Fibroblast of skin of left quadriceps (primary cell): ENCODE data around the gene PARD3B.

Source experiments
- DNase-seq, 2 experiments: peaks; one replicate each; pipeline ENCODE4 v3.0.0-alpha.2; 2013; ENCODE audit warnings: low read depth in 2 of 2

The PARD3B gene

GRCh38 chr2:204892506-204893255, 347.4 kb downstream of the PARD3B start:
- DNase-seq = peak; percentile 52 to 57

DNA sequence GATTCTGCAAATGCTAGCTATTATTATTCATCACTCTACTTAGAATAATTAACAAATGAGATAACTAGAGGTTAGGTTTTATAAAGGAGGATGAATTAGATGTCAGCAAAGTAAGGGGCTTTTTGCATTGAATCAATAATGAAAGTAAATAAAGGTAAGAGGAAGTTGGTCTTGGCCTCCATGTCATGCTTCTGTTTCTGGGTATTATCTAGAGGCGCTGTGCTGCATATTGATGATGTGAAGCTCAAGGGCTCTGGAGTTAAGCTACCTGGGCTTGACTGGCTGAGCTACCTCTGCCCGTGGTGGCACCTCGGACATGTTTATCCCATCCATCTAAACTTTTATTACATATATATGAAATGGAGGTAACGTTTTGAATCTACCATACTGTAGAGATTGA, 350.9 kb downstream of the PARD3B start:
- no peak for DNase-seq

DNA sequence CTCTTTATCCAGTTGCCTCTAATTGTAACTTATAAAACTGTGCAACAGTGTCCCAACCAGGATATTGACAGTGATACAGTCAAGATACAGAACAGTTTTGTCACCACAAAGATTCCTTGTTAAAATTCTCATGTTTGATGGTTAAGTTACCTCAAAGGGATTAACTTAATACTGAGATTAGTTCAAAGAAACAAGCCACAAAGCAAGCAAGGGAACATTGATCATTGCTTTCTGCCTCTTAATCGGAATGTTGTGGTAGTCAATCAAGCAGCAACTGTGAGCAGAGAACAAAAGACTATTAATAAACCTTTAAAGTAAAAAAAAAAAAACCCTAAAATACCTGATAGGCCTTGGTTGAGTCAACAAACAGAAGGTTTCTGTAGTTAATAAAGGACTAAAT, 352.3 kb downstream of the PARD3B start:
- no peak for DNase-seq

DNA sequence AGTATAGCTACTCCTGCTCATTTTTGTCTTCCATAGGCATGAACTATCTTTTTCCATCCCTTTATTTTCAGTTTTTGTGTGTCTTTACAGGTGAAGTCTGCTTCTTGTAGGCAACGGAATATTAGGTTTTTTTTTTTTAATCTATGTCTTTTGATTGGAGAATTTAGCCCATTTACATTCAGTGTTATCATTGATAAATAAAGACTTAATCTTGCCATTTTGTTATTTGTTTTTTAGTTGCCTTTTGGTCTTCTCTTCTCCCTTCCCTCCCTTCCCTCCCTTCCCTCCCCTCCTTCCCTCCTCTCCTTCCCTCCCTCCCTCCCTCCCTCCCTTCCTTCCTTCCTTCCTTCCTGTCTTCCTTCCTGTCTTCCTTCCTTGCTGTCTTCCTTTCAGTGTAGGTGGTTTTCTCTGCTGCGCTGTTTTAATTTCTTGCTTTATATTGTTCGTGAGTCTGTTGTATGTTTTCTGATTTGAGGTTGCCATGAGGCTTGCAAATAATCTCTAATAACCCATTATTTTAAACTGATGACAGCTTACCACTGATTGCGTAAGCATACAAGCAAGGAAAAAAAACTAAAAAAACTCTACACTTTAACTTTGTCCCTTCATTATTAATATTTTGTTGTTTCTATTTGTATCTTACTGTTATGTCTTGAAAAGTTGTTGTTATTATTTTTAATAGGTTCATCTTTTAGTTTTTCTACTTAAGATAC, 353.8 kb downstream of the PARD3B start:
- DNase-seq = no peak

- no peak for DNase-seq
Measured at GRCh38 chr2:204899983-204900382, 354.7 kb downstream of the PARD3B start.

DNA sequence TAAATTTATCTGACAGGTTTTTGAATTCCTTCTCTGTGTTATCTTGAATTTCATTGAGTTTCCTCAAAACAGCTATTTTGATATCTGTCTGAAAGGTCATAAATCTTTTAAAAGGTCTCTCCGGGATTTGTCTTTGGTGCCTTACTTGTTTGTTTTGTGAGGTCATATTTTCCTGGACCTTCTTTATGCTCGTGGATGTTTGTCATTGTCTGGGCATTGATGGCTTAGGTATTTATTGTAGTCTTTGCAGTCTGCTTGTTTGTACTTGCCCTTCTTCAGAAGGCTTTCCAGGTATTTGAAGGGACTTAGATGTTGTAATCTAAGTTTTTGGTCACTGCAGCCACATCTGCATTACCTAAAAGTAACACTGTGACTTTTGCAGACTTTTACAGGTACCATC, 355.2 kb downstream of the PARD3B start:
- DNase-seq = no peak

DNA sequence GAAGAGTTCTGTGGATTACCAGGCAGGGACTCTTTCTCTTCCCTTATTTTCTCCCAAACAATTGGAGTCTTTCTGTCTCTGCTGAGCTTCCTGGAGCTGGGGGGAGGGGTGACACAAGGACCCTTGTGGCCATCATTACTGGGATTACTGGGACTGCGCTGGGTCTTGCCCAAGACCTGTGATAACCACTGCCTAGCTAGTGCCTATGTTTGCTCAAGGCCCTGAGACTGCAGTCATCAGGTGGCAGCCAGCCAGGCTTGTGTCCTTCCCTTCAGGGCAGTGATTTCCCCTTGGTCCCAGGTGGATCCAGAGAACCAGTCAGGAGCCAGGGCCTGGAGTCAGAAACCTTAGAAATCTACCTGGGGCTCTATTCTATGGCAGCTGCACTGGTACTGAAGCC, 355.6 kb downstream of the PARD3B start:
- no peak for DNase-seq

DNA sequence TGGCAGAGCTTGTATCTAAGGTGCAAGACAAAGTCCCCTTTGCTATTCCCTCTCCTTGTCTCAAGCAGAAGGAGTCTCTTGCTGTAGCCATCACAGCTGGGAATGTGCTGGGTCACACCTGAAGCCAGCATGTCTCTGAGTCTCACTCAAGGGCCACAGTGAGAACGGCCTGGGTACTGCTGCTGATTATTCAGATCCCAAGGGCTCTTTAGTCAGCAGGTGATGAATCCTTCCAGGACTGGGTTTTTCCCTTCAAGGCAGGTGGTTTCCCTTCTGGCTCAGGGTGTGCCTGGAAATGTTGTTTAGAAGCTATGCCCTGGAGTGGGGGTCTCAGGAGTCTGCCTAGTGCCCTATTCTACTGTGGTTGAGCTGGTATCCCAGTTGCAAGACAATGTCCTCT, 356.3 kb downstream of the PARD3B start:
- no peak for DNase-seq

DNA sequence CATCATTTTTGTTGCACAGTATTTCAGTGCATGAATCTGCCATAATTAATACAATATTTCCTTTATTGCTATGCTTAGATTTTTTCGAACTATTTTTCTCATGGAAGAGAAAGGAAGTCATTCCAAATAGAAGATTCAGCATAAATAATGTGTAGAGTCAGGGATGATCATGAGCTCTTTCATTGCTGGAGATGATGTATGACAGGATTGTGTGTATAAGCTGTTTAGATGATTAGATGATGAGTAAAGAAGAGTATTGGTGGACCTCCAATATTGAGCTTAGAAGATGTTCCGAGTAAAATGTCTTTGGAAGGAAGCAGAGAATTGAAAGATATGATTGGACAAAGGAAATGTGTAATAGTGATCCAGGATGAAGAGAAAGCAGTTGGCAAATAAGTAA, 364.5 kb downstream of the PARD3B start:
- no peak for DNase-seq

DNA sequence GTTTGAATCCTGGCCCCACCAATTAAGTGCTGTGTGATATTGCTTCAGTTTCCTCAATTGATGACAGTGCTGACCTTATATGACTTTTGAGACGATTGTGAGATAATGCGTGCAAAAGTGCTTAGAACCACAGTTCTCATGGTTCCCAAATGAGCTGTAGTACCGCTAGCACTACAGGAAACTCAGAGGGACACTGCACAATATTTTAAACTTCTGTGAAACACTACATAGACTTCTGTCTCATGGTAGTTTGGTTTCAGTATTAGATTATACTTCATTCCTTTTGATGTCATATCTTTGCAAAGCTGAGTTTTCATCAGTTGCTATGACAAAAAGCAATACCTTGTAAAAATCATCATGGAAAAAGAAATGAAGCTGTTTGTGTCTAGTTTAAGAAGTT, 368.0 kb downstream of the PARD3B start:
- DNase-seq = no peak

DNA sequence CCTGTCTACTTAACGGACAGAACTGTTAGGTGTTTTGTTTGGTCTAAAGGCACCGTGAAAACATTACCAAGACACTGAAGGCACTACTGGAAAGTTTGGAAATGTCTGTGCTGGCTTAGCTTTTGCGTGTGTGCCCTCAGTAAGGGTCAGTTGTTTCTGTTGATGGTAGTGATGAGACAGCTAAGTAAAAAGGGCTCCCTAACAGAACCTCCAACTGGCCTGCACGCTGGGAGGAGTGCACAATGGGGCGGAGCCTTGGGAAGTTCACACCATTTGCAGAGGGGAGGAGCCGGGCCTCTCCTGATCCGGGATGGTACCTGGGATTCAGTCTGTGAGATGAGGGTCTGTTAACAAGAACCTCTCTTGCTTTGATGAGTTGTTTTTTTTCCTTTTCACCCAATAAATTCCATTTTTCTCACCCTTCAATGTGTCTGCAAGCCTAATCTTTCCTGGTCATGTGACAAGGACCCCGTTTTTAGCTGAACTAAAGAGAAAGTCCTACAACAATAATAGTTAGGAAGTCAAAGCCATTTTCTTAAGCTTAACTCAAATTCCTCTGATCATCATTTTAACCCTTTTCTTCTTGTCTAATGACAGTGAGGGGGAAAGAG, 368.7 kb downstream of the PARD3B start:
- no peak for DNase-seq

DNA sequence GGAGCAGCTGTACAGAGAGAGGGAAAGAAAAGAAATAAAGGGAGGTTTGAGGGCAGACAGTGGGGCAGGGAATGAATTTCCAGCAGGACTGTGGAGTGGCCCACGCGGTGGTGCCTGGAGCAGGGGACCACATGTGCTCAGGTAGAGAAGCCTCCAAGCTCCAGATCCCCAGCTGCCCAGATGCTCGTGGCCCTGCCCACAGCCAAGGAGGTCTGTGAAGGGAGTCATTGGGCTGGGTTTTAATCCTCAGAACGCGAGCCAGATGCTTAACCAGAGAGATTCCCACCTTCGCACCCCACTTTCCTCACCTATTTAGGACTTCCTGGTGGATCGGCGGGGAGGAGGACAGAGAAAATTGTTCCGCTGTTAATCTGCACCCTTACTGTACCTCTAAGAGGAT, 369.4 kb downstream of the PARD3B start:
- no peak for DNase-seq

DNA sequence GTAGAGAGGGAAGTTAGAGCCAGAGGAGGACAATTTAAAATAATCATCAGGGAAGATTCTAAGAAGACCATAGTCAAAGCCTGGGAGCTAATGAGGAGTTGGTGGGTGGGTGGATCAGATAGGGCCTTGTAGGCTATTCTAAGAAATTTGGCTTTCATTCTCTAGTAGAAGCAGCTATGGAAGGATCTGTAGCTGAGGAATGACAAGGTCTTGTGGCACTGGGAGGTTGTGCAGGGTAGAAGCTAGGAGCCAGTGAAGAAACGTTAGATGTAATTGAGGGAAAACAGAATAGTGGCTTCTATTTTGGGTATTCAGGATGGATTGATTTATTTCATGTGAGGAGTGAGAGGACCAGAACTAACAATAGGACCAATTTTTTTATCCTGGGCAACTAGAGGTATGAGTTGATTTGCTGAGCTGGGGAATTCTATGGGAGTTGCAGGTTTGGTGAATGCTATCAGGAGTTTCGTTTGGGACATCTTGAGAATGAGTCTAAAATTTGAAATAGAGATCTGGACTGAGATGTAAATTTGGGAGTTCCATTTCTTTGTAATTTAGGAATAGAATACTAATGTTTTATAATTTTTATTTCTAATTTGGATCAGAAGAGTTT, 371.9 kb downstream of the PARD3B start:
- DNase-seq = no peak

GRCh38 chr2:204920776-204921175, 375.5 kb downstream of the PARD3B start:
- DNase-seq = no peak

GRCh38 chr2:204923957-204924356, 378.7 kb downstream of the PARD3B start:
- no peak for DNase-seq

- no peak for DNase-seq
Measured at GRCh38 chr2:204931562-204931961, 386.3 kb downstream of the PARD3B start.

DNA sequence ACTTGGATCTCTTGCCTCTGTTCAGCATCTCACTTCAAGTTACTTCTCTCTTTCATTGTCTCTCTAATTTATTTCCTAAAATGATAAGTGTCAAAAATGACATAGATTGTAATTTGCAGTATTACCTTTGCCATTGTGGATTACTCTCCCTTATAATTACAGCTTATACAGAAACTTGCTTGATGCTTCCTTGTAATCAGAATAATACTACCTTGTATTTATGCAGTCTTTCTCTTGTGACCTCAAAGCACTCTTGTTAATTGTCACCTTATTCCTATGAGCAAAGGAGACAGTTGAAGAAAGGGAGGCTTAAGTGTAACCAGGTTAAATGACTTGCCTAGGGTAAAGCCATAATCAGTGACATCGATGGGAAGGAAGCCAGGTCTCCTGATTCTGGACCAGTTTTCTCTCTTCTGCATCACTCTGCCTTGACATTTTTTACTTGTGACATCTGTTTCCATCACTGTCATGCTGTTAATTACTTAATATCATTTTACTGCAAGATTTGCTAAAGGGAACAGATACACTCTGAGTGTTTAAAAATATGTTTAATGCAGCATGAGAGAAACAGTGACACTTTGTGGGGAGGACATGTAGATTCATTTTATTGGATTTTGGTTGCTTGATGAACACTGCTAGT, 388.6 kb downstream of the PARD3B start:
- no peak for DNase-seq

DNA sequence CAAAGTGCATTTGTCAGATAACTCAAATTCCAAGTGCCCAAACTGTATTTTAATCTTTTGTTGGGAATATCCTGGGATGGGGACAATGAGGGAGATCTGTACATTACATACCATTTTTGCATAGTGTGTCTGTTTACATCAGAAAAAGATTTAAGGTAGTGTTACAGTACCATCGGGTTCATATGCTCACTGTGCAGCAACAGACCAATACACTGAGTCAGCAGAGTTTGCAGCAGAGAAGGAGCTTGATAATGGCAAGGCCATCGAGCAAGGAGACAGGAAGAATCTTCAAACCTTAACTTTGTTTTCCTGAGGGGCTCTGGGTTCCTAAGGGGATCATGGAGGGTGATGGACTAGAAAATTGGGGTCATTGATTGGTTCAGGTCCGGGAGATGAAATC, 399.7 kb downstream of the PARD3B start:
- DNase-seq = no peak

DNA sequence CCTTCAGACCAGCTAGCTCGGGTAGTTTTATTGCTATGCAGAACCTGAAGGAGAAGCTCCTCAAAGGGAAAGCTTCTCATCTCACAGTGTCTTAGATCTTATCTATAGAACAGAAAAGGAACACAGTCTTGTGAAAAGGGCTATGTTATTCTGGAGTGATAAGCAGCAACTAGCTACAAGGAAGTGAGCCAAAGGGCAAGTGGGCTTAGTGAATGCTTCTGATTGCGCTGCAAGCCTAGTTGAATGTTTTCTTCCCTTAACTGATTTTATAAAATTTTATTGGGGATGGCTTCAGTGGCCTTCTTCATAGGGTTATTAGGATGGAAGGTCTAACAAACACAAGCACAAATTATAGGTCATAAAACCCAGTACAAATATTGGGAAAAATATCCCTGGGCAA, 400.1 kb downstream of the PARD3B start:
- DNase-seq = no peak

DNA sequence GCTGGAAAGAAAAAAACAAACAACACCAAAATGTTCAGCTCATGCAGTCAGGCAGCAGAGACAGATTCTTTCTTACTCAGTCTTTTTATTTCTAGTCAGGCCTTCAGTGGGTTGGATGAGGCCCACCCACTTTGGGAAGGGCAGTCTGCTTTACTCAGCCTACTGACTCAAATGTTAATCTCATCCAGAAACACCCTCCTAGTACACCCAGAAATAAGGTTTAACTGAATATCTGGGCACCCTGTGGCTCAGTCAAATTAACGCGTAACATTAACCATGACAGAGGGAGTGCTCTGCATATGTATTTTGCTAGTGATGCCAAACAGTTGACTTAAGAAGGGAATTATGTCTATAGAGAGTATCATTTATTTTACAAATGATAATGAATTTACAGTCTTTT, 401.6 kb downstream of the PARD3B start:
- no peak for DNase-seq

DNA sequence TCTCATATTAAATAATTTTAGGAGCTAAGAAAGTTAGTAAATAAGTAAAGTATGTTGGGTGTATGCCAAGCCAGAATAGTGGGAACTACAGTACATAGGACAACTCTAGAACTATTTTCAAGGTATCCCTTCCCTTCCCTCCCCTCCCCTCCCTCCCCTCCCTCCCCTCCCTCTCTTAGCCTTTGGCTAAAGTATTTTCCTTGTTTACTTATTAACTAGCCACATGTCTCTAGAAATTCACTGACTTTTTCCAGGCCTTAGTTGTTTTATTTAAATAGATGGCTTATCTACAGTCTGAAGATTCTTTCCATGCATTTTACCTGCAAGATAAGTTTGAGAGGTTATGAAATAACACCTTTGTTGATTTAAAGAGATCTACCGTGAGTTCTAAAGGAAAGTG, 402.1 kb downstream of the PARD3B start:
- DNase-seq = no peak
